B cell (primary cell): ENCODE measurements around the gene CALR3. TPM values are rescaled to one million over a fixed set of nuclear protein-coding genes. Genes with fewer than 3 reads are reported as not detected.
A peak's percentile ranks its signal among the peaks of the same experiment; 100 is the strongest.

Source experiments
- ATAC-seq: fragments of 200-7000 bp; cut with Tn5 transposase; one replicate; pipeline ENCODE4 v1.10.0; 2021; ENCODE audit warnings: low read depth, mild to moderate bottlenecking, moderate number of reproducible peaks, moderate library complexity
- CTCF ChIA-PET: fragments of 350-600 bp; sonication (Branson Sonifier 250); formaldehyde crosslinking; loops from one replicate; lab custom pipeline; 2021; ENCODE audit warnings: antibody characterized with exemption, inconsistent platforms; lab: Charles Lee
- POLR2A ChIA-PET: fragments of 350-600 bp; sonication (Branson Sonifier 250); formaldehyde crosslinking; loops from one replicate; lab custom pipeline; 2021; ENCODE audit warnings: antibody characterized with exemption; lab: Charles Lee
- DNase-seq: peaks from one replicate; pipeline ENCODE4 v3.0.0; 2013
- H2AFZ ChIP-seq: 2 replicates; pipeline ENCODE4 v1.6.1; 2012; ENCODE audit warnings: mild to moderate bottlenecking, low read depth, low read length; ENCODE audit not compliant: insufficient read depth, poor library complexity, severe bottlenecking
- H3K27ac ChIP-seq, 2 donors: 1 replicate in 1 of 2; 2 replicates in 1 of 2; pipeline ENCODE4 v1.5.1; 2012 to 2013; ENCODE audit warnings: low read length in 2 of 2, mild to moderate bottlenecking in 2 of 2, moderate library complexity in 1 of 2
- H3K27me3 ChIP-seq, 4 experiments: fragments of 200-600 bp in 1 of 4; sonication (generic) in 1 of 4; replicated peaks in 1 of 4; 1 replicate in 2 of 4; 2 replicates in 2 of 4; pipeline versions ENCODE4 v1.6.1 to v1.7.0; 2013 to 2016; ENCODE audit warnings: low read length in 3 of 4, mild to moderate bottlenecking in 2 of 4, mixed read lengths in 1 of 4, moderate library complexity in 1 of 4; ENCODE audit not compliant: insufficient read depth in 4 of 4, control insufficient read depth in 3 of 4; ENCODE audit errors: control extremely low read depth in 1 of 4
- H3K36me3 ChIP-seq, 2 experiments: replicated peaks in 1 of 2; 1 replicate in 1 of 2; 2 replicates in 1 of 2; pipeline versions ENCODE4 v1.6.1 to v1.7.1; 2013; ENCODE audit warnings: low read length in 1 of 2; ENCODE audit not compliant: insufficient read depth in 2 of 2, control insufficient read depth in 1 of 2; ENCODE audit errors: control extremely low read depth in 1 of 2, extremely low read depth in 1 of 2
- H3K4me1 ChIP-seq, 2 donors: fragments of 200-600 bp in 1 of 2; sonication (generic) in 1 of 2; 1 replicate in 1 of 2; 2 replicates in 1 of 2; pipeline versions ENCODE4 v1.5.1 to v1.6.1; 2013 to 2017; ENCODE audit warnings: low read length in 2 of 2; ENCODE audit not compliant: control insufficient read depth in 2 of 2, insufficient read depth in 2 of 2
- H3K4me2 ChIP-seq: replicated peaks from 2 replicates; pipeline ENCODE3; 2012; ENCODE audit warnings: mild to moderate bottlenecking, low read depth, low read length; ENCODE audit not compliant: poor library complexity, severe bottlenecking
- H3K4me3 ChIP-seq, 5 experiments: fragments of 200-600 bp in 1 of 5; sonication (generic) in 1 of 5; 1 replicate in 3 of 5; 2 replicates in 2 of 5; pipeline versions ENCODE4 v1.5.1 to v1.7.0; 2011 to 2016; ENCODE audit warnings: low read length in 4 of 5, mild to moderate bottlenecking in 4 of 5, low read depth in 2 of 5, control low read depth in 1 of 5, moderate library complexity in 1 of 5; ENCODE audit not compliant: insufficient read depth in 1 of 5; ENCODE audit errors: control extremely low read depth in 1 of 5, extremely low read depth in 1 of 5
- H3K79me2 ChIP-seq: fragments of 200-600 bp; sonication (generic); one replicate; pipeline ENCODE4 v1.6.0; 2016; ENCODE audit warnings: low read length; ENCODE audit not compliant: control insufficient read depth, insufficient read depth
- H3K9ac ChIP-seq: fragments of 200-600 bp; sonication (generic); 2 replicates; pipeline ENCODE4 v1.6.1; 2017; ENCODE audit warnings: mild to moderate bottlenecking, low read length, moderate library complexity
- H3K9me3 ChIP-seq, 3 donors: one replicate each; pipeline versions ENCODE4 v1.6.1 to v1.7.1; 2013; ENCODE audit warnings: low read length in 2 of 3; ENCODE audit not compliant: control insufficient read depth in 2 of 3, insufficient read depth in 1 of 3; ENCODE audit errors: control extremely low read depth in 1 of 3
- H4K20me1 ChIP-seq: 2 replicates; pipeline ENCODE4 v1.6.0; 2012; ENCODE audit warnings: mild to moderate bottlenecking, low read length; ENCODE audit not compliant: insufficient read depth, control insufficient read depth, poor library complexity, severe bottlenecking
- H3K27ac Mint-ChIP-seq: one replicate; pipeline ENCODE4 v1.8.0; 2021; ENCODE audit warnings: mixed read lengths
- H3K27me3 Mint-ChIP-seq: one replicate; pipeline ENCODE4 v1.8.0; 2021; ENCODE audit warnings: mixed read lengths
- H3K4me1 Mint-ChIP-seq: one replicate; pipeline ENCODE4 v1.8.0; 2021; ENCODE audit warnings: mixed read lengths
- H3K4me3 Mint-ChIP-seq: one replicate; pipeline ENCODE4 v1.8.0; 2021; ENCODE audit warnings: mixed read lengths
- H3K9me3 Mint-ChIP-seq: one replicate; pipeline ENCODE4 v1.8.0; 2022; ENCODE audit warnings: mixed read lengths; ENCODE audit not compliant: insufficient read depth
- CTCF ChIP-seq: fragments of 200-600 bp; IDR thresholded peaks from one replicate; pipeline ENCODE4 v1.8.0; 2022; ENCODE audit warnings: antibody characterized with exemption, mild to moderate bottlenecking
- EZH2 ChIP-seq: IDR thresholded peaks from 2 replicates; pipeline ENCODE4 v1.6.1; 2012; ENCODE audit warnings: borderline replicate concordance, low read depth, mild to moderate bottlenecking, moderate library complexity, low read length; ENCODE audit not compliant: insufficient read depth, poor library complexity, severe bottlenecking
- WGBS: methylation state at CpG from one replicate; pipeline ENCODE4 v1.1.5; 2013; ENCODE audit warnings: missing lambda C conversion rate; ENCODE audit not compliant: insufficient coverage; 5-methylcytosine and 5-hydroxymethylcytosine counted together
- intact Hi-C: fragments of 100-400 bp; cut with micrococcal nuclease; formaldehyde crosslinking; loops from one replicate; pipeline ENCODE4 v1.10.0; 2022
- polyA plus RNA-seq: library from polyadenylated mRNA; depleted of rRNA; stranded (reverse); fragments of >200 nt; gene quantifications from 2 replicates; pipeline ENCODE4 v1.2.3, GENCODE V29; 2012
- total RNA-seq, 2 donors: library from RNA; stranded (reverse); fragments of 120-200 nt in 1 of 2; gene quantifications; 1 replicate in 1 of 2; 2 replicates in 1 of 2; pipeline versions ENCODE4 v1.2.3 to v1.2.4, GENCODE V29; 2013 to 2022

CALR3 gene
- total and polyA plus RNA-seq, 2 donors (not counting 1 experiment from before 2014, with no cell fraction given), result 0.44 TPM; not detected in 1

- WGBS, result 97% methylated on average over 10 of the region's 10 CpGs
- Histone ChIP-seq H3K4me3 (no peak overlapping the region), H3K36me3 (no peaks in the 10 kb centered on the region), H3K27me3 (no peaks in the 10 kb centered on the region), H3K27ac (peak overlapping the region in 1 of 2 donors; percentile 23), H3K4me2 (no peak overlapping the region), H3K79me2 (peaks cover 97% of the 10 kb centered on the region), H2AFZ (no peak overlapping the region), H3K9me3 (no peaks in the 10 kb centered on the region), H4K20me1 (peaks cover 69% of the 10 kb centered on the region), H3K9ac (no peak overlapping the region), H3K4me1 (peaks cover 45 to 49% of the 10 kb centered on the region in 2 donors)
- peak overlapping the region; percentile 47 for H3K27ac Mint-ChIP-seq
- H3K9me3 Mint-ChIP-seq, result no peaks in the 10 kb centered on the region
- POLR2A ChIA-PET, result interaction anchor here (0.6 to 0.9 kb wide), 3 partner anchors 8 to 174 kb away, joined by 3 to 7 read pairs (median 4); no protein-coding TSS in a partner anchor
- no peak overlapping the region for H3K4me3 Mint-ChIP-seq
- CTCF ChIA-PET, result interaction anchor here (0.6 kb wide), 1 partner anchor 222 kb away, joined by 4 read pairs; no protein-coding TSS in a partner anchor
- DNase-seq, result no peak
- intact Hi-C loops, result no loop called here
- no peaks in the 10 kb centered on the region for H3K27me3 Mint-ChIP-seq
- TF ChIP-seq EZH2 (no peak), CTCF (no peak)
- H3K4me1 Mint-ChIP-seq, result peaks cover 61% of the 10 kb centered on the region
- no peak for ATAC-seq
Measured at GRCh38 chr19:16454351-16454918, 41.5 kb downstream of the CALR3 start.

GRCh38 chr19:16452325-16452724, 43.6 kb downstream of the CALR3 start:
- H3K27me3 ChIP-seq, result no peaks in the 10 kb centered on the region
- ChIA-PET CTCF (interaction anchor here (0.7 to 1.1 kb wide), 2 partner anchors 11 to 211 kb away, joined by 3 to 4 read pairs; no protein-coding TSS in a partner anchor), POLR2A (interaction anchor here (0.6 to 1.4 kb wide), 6 partner anchors 9 to 791 kb away, joined by 3 to 12 read pairs (median 4); no protein-coding TSS in a partner anchor)
- Mint-ChIP-seq H3K4me3 (no peak overlapping the region), H3K9me3 (no peaks in the 10 kb centered on the region), H3K27ac (no peak overlapping the region), H3K4me1 (peaks cover 58% of the 10 kb centered on the region), H3K27me3 (no peaks in the 10 kb centered on the region)
- H3K79me2 ChIP-seq, result peaks cover 97% of the 10 kb centered on the region
- TF ChIP-seq EZH2, result no peak
- TF ChIP-seq CTCF, result no peak
- H3K9ac ChIP-seq, result no peak overlapping the region
- no peak overlapping the region for H3K4me3 ChIP-seq
- H2AFZ ChIP-seq, result no peak overlapping the region
- no peak overlapping the region for H3K27ac ChIP-seq
- peaks cover 54% of the 10 kb centered on the region for H4K20me1 ChIP-seq
- H3K4me1 ChIP-seq, result peaks cover 46 to 49% of the 10 kb centered on the region in 2 donors
- H3K9me3 ChIP-seq, result no peaks in the 10 kb centered on the region
- no peak overlapping the region for H3K4me2 ChIP-seq
- DNase-seq (no peak), ATAC-seq (no peak)
- WGBS, result 94% methylated on average over 5 of the region's 8 CpGs
- intact Hi-C loops, result no loop called here
- H3K36me3 ChIP-seq, result no peaks in the 10 kb centered on the region
